Ovary (tissue), 9 donors: ENCODE data around the gene GOPC. TPM values are rescaled to one million over a fixed set of nuclear protein-coding genes. Genes with fewer than 3 reads are reported as not detected.

ENCODE experiments used
- DNase-seq, 5 donors: peaks; one replicate each; pipeline ENCODE4 v3.0.0-alpha.2; 2019 to 2020
- H3K27ac ChIP-seq, 2 donors: fragments of 200-600 bp; one replicate each; pipeline versions ENCODE4 v1.5.1 to v1.8.0; 2019 to 2022
- H3K27me3 ChIP-seq: fragments of 200-600 bp; one replicate; pipeline ENCODE4 v1.8.0; 2022
- H3K36me3 ChIP-seq: fragments of 200-600 bp; sonication (generic); one replicate; pipeline ENCODE4 v1.5.1; 2019
- H3K4me1 ChIP-seq: one replicate; pipeline ENCODE4 v1.8.1; 2013; ENCODE audit warnings: mild to moderate bottlenecking, moderate library complexity; ENCODE audit not compliant: insufficient read depth
- H3K4me3 ChIP-seq: fragments of 200-600 bp; sonication (generic); one replicate; pipeline ENCODE4 v1.5.1; 2017
- H3K9me3 ChIP-seq, 2 donors: fragments of 200-600 bp in 1 of 2; sonication (generic) in 1 of 2; one replicate each; pipeline versions ENCODE4 v1.5.1 to v1.8.1; 2013 to 2019; ENCODE audit warnings: mild to moderate bottlenecking in 1 of 2, moderate library complexity in 1 of 2
- EP300 ChIP-seq: sonication (generic); formaldehyde crosslinking; IDR thresholded peaks from one replicate; pipeline ENCODE4 v1.6.1; 2017; ENCODE audit warnings: antibody characterized with exemption
- POLR2A ChIP-seq: fragments of 450-650 bp; IDR thresholded peaks from one replicate; pipeline ENCODE4 v1.6.1; 2017; ENCODE audit warnings: antibody characterized with exemption, mild to moderate bottlenecking, moderate library complexity
- WGBS, 3 donors: extraction: QIAGEN DNeasy Blood & Tissue Kit in 1 of 3; methylation state at CpG; one replicate each; pipeline versions ENCODE4 v1.1.5 to v1.1.7; 2013 to 2017; 5-methylcytosine and 5-hydroxymethylcytosine counted together
- intact Hi-C, 4 donors: fragments of 100-400 bp; cut with DNase I; formaldehyde crosslinking; loops; one replicate each; pipeline versions ENCODE4 v1.11.0 to v1.15.1; 2022 to 2023
- polyA plus RNA-seq, 2 donors: library from polyadenylated mRNA; stranded (reverse); fragments of 200-250 nt in 1 of 2; fragments of 350-450 nt in 1 of 2; fragmentation: Illumina TruSeq in 1 of 2; extraction: RNeasy Lipid Tissue Mini Kit (QIAGEN cat#74804) in 1 of 2; gene quantifications; one replicate each; pipeline ENCODE4 v1.2.3, GENCODE V29; 2013 to 2014
- total RNA-seq, 7 donors: library from RNA; depleted of rRNA in 2 of 7; stranded (reverse); fragments of >200 nt in 2 of 7; fragmentation: NEBNext Ultra II Directional in 3 of 7; extraction: Animal tissue kit (Norgen Biotek cat#: 25700) in 3 of 7; gene quantifications; one replicate each; pipeline versions ENCODE4 v1.1.0 to v1.2.4, GENCODE V29; 2016 to 2023
- TF ChIP-seq, protein P1 (sequence below), 3 donors: fragments of 450-650 bp in 2 of 3; fragments of 200-600 bp in 1 of 3; IDR thresholded peaks; one replicate each; pipeline versions ENCODE4 v1.5.1 to v1.8.0; 2016 to 2022; ENCODE audit warnings: antibody characterized with exemption in 3 of 3, mild to moderate bottlenecking in 1 of 3
- donor health status: DM: no; HTN: no; CAD: no; lungs with moderate emphysema.
- donor health status: DM: no; HTN: no; CAD: no.
- donor health status: Bipolar disorder and iron deficiency.
- donor health status: DM: yes; HTN: yes; CAD: no.
- donor health status: DM: no; HTN: no; CAD: no.
- donor health status: DM: yes; HTN: yes; CAD: no.

GOPC gene
- total and polyA plus RNA-seq, 9 donors, result 17.0 to 27.6 (median 24.3) TPM

DNA sequence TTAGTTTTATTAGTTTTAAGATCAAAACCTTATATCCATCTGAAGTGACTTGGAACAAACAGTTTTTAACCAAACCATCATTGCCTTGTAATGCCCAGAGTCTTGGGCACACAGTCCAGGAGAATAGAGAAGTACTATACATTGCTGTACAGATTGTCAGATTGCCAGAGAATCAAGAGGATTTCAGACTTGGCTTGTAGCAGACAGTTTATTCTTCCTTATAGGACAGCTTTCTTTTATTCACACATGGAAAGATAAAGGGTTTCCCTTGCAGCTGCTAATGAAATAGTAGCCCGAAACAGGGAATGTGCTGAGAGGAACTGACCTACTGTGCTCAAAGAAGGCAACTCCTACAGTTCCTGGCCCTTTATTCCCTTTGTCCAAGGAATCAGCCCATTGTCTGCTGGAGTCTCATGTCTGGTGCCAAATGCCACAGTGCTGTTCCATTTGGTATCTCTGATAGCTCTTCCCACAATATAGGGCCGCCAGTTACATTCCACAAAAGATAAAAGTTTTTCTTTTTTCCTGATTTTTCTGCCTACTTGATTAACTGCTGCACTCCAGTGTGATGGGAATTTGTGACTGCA lies 89.2 kb downstream of the GOPC start:
- DNase-seq, result no peak
- no peaks in the 10 kb centered on the region for H3K4me1 ChIP-seq
- H3K36me3 ChIP-seq, result no peaks in the 10 kb centered on the region
- TF ChIP-seq POLR2A (no peak), EP300 (no peak)
- TF ChIP-seq, protein P1, sequence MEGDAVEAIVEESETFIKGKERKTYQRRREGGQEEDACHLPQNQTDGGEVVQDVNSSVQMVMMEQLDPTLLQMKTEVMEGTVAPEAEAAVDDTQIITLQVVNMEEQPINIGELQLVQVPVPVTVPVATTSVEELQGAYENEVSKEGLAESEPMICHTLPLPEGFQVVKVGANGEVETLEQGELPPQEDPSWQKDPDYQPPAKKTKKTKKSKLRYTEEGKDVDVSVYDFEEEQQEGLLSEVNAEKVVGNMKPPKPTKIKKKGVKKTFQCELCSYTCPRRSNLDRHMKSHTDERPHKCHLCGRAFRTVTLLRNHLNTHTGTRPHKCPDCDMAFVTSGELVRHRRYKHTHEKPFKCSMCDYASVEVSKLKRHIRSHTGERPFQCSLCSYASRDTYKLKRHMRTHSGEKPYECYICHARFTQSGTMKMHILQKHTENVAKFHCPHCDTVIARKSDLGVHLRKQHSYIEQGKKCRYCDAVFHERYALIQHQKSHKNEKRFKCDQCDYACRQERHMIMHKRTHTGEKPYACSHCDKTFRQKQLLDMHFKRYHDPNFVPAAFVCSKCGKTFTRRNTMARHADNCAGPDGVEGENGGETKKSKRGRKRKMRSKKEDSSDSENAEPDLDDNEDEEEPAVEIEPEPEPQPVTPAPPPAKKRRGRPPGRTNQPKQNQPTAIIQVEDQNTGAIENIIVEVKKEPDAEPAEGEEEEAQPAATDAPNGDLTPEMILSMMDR (IDR thresholded peaks at IDR 0.05), result no peak
- no peaks in the 10 kb centered on the region for H3K27me3 ChIP-seq
- no peak overlapping the region for H3K27ac ChIP-seq
- H3K9me3 ChIP-seq, result no peaks in the 10 kb centered on the region
- intact Hi-C loops, result no loop called here
- WGBS, 3 donors, result 30 to 75% (median 67%) methylated on average over 2 of the region's 2 CpGs
- no peak overlapping the region for H3K4me3 ChIP-seq

DNA sequence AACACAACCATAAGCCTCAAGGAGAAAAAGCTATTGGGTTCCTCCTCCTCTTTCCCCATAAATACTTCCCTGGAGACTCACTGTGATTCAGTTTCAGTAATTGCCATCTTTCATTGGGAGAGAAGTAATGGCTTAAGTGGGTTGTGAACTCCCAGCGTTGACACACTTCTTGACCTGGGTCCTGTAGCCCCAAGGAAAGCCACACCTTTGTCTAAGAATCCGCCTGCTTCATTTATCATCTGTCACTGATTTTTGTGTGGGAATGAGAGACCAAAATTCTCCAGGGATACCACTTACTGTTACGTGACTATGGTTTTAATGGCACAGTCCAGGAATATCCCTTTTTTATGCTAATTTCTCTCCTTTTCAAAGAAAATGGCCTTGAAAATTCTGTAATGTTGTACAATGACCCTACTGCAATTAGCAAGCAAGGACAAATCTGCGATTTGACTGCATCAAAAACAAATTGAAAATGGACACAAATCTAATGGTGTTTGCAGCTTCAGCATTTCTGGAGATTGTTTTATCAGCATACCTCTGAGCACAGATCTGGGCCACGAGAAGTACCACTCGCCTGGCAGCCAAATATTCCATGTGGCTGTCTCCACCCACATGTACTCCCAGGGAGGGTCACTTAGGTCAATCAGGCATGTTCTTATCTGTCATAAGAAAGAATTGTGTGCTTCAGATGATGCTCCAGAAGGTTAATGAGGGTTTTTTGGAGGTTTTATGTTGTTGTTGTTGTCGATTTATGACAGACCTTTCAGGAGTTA lies 90.1 kb downstream of the GOPC start:
- DNase-seq, result no peak
- no peaks in the 10 kb centered on the region for H3K9me3 ChIP-seq
- no peaks in the 10 kb centered on the region for H3K36me3 ChIP-seq
- H3K4me1 ChIP-seq, result no peaks in the 10 kb centered on the region
- H3K27ac ChIP-seq, result no peak overlapping the region
- TF ChIP-seq, protein P1 (IDR thresholded peaks at IDR 0.05), result no peak
- TF ChIP-seq EP300 (no peak), POLR2A (no peak)
- no peak overlapping the region for H3K4me3 ChIP-seq
- H3K27me3 ChIP-seq, result no peaks in the 10 kb centered on the region
- intact Hi-C loops, result no loop called here
- 62 to 66% (median 62%) methylated on average over 7 of the region's 7 CpGs for WGBS, 3 donors

Other genes starting within 250 kb of the GOPC start
- gene ROS1, start 176.6 kb downstream of the GOPC start, total RNA-seq, result under 1 TPM in 4 of 7 donors, not detected in 3; under 0.01 to 0.62 (median 0.14) TPM
- not detected for gene ROS1, start 176.6 kb downstream of the GOPC start, polyA plus RNA-seq
- gene DCBLD1, start 119.8 kb downstream of the GOPC start, total RNA-seq, result 1 to 10 TPM; 2.8 to 4.2 (median 3.3) TPM
- gene DCBLD1, start 119.8 kb downstream of the GOPC start, polyA plus RNA-seq, result 1 to 10 TPM; 2.3 to 9.2 TPM
- 10 to 100 TPM; 15.6 to 29.2 (median 25.6) TPM for gene NUS1, start 73.0 kb upstream of the GOPC start, total RNA-seq
- gene NUS1, start 73.0 kb upstream of the GOPC start, polyA plus RNA-seq, result 10 to 100 TPM; 14.6 to 25.2 TPM